ENCODE measurements around the gene UBL3. TPM values are rescaled to one million over a fixed set of nuclear protein-coding genes. Genes with fewer than 3 reads are reported as not detected.

Gene UBL3
- total RNA-seq, 1 experiment from 2014 or later: 19.0 TPM

DNA sequence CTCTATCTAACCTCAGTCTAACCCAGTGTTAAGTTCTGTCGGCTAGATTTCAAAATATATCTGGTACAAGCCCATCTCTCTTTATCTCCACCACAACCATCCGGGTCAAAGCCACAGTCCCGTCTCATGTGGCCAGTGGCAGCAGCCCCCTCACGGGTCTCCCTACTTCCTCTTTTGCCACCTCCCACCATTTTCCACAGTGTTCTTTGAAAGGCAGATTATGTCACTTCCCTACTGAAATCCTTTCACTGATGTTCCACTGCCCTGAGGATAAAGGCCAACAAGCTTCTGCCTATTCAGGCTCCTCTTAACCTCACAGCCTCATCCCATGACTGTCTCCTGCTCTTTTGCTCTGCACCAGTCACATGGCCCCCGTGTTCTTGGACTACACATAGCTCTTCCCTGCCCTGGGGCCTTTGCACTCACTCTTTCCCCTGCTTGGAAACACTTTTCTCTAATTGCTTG, 117.2 kb downstream of the UBL3 start:
- H3K9ac ChIP-seq (ENCODE audit: extremely low read depth, insufficient read length, low read length): no peak overlapping the region
- no peaks in the 10 kb centered on the region for H3K4me1 ChIP-seq (ENCODE audit: insufficient read depth, low read length)
- no peak overlapping the region for H2AFZ ChIP-seq (ENCODE audit: low read length)
- Mint-ChIP-seq H3K27me3 (ENCODE audit: low read depth) (peaks cover 27% of the 10 kb centered on the region), H3K9me3 (no peaks in the 10 kb centered on the region), H3K27ac (no peak overlapping the region; a peak in 1 of 7 replicates), H3K36me3 (ENCODE audit: insufficient read depth in 1 of 3, low read depth in 3 of 3) (no peaks in the 10 kb centered on the region), H3K4me3 (no peak overlapping the region), H3K4me1 (peaks cover 4 to 5% of the 10 kb centered on the region in 2 experiments; a peak in 3 of 4 replicates)
- H2BK12ac ChIP-seq (ENCODE audit: insufficient read length, low read depth, low read length): no peak overlapping the region
- H3K27ac ChIP-seq (ENCODE audit: insufficient read length, low read depth, low read length): no peak overlapping the region
- no peaks in the 10 kb centered on the region for H3K23me2 ChIP-seq (ENCODE audit: insufficient read length, low read depth, low read length, poor library complexity, severe bottlenecking)
- H3K27me3 ChIP-seq (ENCODE audit: insufficient read depth, low read length): no peaks in the 10 kb centered on the region
- H4K20me1 ChIP-seq (ENCODE audit: control insufficient read depth, insufficient read depth, insufficient read length): no peaks in the 10 kb centered on the region
- no peak overlapping the region for H2BK120ac ChIP-seq (ENCODE audit: low read depth, low read length, poor library complexity, severe bottlenecking)
- H4K8ac ChIP-seq (replicated peaks; ENCODE audit: insufficient read length, low read depth, low read length): no peak overlapping the region
- H3K4ac ChIP-seq (ENCODE audit: low read depth, low read length): no peak overlapping the region
- H2BK5ac ChIP-seq (ENCODE audit: insufficient read length, low read length): no peak overlapping the region
- H2AK5ac ChIP-seq (ENCODE audit: insufficient read length, low read length): no peak overlapping the region
- H4K5ac ChIP-seq (ENCODE audit: insufficient read length, low read depth, low read length): no peak overlapping the region
- TF ChIP-seq, protein P1, sequence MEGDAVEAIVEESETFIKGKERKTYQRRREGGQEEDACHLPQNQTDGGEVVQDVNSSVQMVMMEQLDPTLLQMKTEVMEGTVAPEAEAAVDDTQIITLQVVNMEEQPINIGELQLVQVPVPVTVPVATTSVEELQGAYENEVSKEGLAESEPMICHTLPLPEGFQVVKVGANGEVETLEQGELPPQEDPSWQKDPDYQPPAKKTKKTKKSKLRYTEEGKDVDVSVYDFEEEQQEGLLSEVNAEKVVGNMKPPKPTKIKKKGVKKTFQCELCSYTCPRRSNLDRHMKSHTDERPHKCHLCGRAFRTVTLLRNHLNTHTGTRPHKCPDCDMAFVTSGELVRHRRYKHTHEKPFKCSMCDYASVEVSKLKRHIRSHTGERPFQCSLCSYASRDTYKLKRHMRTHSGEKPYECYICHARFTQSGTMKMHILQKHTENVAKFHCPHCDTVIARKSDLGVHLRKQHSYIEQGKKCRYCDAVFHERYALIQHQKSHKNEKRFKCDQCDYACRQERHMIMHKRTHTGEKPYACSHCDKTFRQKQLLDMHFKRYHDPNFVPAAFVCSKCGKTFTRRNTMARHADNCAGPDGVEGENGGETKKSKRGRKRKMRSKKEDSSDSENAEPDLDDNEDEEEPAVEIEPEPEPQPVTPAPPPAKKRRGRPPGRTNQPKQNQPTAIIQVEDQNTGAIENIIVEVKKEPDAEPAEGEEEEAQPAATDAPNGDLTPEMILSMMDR (conservative IDR thresholded peaks at IDR 0.05): no peak
- DNase-seq: no peak
- H3K79me2 ChIP-seq (ENCODE audit: insufficient read depth, low read length): no peaks in the 10 kb centered on the region
- no peak overlapping the region for H2BK15ac ChIP-seq (ENCODE audit: low read depth, low read length)
- no peaks in the 10 kb centered on the region for H3K9me3 ChIP-seq (ENCODE audit: control insufficient read depth, low read depth, low read length)
- no peak overlapping the region for H3K18ac ChIP-seq (ENCODE audit: insufficient read length, low read depth, low read length)
- WGBS (ENCODE audit: extremely low coverage, insufficient read length, low lambda C conversion rate): no CpG with 5 or more reads among the region's 5 CpGs
- H2BK20ac ChIP-seq (ENCODE audit: low read depth, low read length, poor library complexity, severe bottlenecking): no peak overlapping the region
- no peak overlapping the region for H3K4me2 ChIP-seq (ENCODE audit: insufficient read depth, insufficient read length, low read length)
- no peak overlapping the region for H4K91ac ChIP-seq (ENCODE audit: insufficient read length, low read depth, low read length)
- no peak overlapping the region for H3K56ac ChIP-seq (ENCODE audit: insufficient read length, low read depth, low read length)
- no peak overlapping the region for H3K14ac ChIP-seq (ENCODE audit: insufficient read depth, low read length)
- no peak overlapping the region for H3T11ph ChIP-seq (ENCODE audit: low read length)
- H3K79me1 ChIP-seq (ENCODE audit: insufficient read depth, low read depth, low read length, poor library complexity, severe bottlenecking): no peaks in the 10 kb centered on the region
- H3K23ac ChIP-seq (ENCODE audit: insufficient read length, low read depth, low read length): no peak overlapping the region
